ENCODE measurements around the gene XG.
"Not testable (repeated sequence)": the region's sequence is repeated elsewhere in the genome, so short reads cannot be mapped to it uniquely, and the experiment has no call there.

The XG gene, protein sequence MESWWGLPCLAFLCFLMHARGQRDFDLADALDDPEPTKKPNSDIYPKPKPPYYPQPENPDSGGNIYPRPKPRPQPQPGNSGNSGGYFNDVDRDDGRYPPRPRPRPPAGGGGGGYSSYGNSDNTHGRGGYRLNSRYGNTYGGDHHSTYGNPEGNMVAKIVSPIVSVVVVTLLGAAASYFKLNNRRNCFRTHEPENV

DNA sequence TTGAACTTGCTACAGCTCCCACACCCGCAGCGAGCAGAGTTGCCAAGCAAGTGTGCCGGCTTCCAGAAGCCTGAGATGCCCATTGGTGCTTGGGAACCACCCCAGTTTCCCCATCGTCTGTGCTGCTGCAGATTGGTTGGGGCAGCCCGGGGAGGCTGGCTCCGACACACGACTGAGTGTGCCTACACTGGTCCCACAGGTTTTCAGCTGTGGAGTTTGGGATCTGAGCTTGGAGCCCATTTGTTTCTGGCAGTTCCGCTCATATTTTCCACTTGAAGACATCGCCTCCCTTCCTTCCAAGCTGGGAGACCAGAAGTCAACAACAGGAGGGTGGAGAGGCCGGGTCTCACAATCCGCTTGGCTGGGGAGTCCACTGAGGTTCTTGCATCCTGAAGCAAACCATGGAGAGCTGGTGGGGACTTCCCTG is at the start of gene XG:
TSS of gene XG (plus strand) at position 167 of the 427 bp plus-strand sequence. CDS start at position 402, 235 bp downstream.
- not testable (repeated sequence) for DNase-seq

DNA sequence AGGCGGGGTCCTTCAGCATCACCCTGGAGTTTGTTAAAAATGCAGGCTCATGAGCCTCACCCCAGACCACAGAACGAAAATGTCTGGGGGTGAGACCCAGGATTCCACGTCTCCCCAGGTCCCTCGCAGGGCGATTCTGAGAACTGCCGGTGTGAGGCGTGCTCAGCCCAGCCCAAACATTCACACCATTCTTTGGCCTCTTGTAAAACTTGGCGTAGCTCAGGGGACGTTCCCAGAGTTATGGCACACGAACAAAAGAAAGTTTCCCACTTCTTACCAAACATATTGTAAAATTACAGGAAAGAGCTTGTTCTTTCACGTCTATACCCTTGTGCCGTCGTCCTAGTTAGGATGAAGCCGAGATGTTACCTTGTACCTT is 47.9 kb upstream of the XG start:
- DNase-seq, result no peak

- no peak for DNase-seq
Observed at GRCh38 chrX:2705046-2705832, 46.6 kb upstream of the XG start.

- peak; percentile 34 for DNase-seq
Observed at GRCh38 chrX:2707334-2707760, 44.5 kb upstream of the XG start.

- DNase-seq, result no peak
Observed at GRCh38 chrX:2708021-2708420, 43.8 kb upstream of the XG start.

DNA sequence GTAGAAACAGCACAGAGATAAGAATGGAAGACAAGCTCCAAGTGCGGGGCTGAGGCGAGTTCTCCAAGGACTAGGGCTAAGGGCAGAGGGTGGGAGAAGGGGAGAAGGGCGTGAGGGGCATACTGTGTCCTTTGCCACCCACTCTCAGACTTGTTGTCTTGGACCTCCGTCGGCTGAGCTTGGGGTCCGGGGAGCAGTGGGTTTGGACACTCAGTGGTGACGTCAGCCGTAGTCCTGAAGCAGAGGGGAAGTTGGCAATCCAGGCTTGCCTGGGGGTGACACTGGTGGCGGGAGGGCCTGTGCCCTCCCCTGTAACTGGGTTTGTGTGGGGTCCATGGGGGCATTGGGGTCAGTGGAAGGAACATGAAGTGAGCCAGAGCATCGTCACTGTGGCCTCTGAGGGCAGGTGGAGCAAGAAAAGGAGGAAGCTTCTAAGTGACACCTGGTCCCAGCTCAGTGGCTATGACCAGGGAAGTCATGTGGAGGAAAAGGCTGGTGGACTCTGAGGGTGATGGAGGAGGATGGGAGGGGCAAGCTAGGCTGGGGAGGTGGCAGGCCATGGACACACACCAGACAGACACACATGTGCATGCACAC is 43.1 kb upstream of the XG start:
- no peak for DNase-seq

- no peak for DNase-seq
Observed at GRCh38 chrX:2709556-2709955, 42.3 kb upstream of the XG start.

- no peak for DNase-seq
Observed at GRCh38 chrX:2710041-2710840, 41.6 kb upstream of the XG start.

DNA sequence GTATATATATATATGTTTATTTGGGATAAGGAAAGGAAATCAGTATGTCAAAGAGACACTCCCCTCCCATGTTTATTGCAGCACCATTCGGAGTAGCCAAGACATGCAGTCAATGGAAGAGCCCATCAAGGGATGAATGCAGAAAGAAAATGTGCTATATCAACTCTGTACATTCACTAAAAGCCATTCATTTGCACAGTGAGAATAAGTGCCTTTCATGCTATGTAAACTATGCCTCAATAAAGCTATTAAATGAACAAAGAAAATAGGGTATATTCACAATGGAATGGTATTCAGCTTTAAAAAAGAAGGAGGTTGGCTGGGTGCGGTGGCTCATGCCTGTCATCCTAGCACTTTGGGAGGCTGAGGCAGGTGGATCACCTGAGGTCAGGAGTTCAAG is 40.4 kb upstream of the XG start:
- DNase-seq, result no peak

DNA sequence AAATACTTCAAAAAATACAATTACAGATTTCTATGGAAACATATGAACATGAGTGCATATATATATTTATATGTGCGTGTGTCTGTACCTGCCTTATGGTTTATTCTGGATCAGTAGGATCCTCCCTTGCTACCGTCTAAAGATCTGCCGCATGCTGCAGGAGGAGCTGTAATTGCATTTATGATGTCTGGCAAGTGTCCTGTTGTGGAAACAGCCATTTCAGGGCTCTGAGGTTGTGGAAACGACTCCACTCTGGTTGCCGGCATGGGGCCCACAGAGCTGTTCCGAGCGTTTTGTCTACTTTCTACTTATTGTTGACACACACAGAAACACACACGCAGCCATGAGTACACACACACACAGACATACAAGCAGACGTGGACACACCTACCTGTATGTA is 39.4 kb upstream of the XG start:
- DNase-seq, result no peak

DNA sequence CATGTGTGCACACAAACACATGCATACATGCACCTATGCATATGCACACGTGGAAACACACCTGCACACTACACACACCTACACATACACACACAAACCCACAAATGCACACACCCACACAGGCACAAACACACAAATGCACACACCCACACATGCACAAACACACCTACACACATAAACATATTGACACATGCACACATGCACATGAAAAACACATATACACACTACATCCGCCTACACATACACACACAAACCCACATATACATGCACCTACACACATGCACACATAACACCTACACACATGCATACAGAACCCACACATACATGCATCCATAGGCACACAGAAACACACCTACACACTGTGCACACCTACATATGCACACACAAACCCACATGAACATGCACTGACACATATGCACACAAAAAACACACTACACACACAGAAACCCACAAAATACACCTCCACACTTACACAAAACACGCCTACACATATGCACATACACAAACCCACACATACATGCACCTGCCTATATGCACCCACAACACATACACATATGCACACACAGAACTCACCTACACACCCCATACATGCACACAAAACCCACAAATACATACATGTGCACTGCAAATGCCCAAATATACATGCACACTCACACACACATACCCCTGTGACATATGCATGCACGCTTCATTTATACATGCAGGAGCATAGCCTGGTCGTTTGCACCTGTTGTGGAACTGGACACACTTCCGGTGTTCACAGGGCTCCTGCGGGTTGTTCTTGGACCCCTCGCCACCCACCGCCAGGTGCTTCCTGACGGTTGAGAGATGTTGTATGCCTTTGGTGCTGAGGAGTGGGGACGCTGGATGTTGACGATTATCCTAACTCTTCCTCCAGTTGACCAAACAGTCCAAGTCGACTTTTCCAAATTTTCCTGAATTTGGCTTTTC is 38.7 kb upstream of the XG start:
- no peak for DNase-seq

DNA sequence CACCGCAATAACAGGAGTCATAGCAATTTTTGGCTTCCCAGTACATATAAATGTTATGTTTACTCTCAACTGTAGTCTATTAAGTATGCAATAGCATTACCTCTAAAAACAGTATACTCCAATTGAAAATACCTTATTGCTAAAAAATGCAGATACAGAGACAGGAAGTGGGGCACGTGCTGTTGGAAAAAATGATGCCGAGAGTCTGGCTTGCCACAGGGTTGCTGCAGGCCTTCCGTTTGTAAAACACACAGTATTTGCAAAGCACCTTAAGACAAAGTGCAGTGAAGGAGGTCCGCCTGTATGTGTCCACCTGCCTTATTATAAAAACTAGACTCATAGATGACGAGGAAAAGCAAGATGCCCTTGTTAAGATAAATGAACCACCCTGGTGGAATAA is 37.3 kb upstream of the XG start:
- DNase-seq, result no peak

GRCh38 chrX:2715066-2715600 is 36.7 kb upstream of the XG start:
- DNase-seq, result no peak

DNA sequence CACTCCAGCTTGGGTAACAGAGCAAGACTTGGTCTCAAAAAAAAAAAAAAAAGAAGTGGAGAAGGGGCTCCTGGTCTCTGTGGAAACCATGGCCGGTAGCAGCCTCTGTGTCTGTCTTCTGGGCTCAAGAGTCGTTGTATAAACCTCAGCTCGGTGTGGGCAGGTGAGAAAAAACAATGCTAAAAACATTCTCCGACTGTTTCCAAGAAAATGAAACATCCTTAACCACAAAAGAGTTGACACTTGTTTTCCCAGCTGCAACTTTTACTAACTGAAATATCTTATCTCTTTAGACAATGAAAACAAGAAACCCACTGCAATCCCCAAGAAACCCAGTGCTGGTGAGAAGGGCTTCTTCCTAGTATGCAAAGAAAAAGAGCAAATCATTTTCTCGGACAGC is 34.5 kb upstream of the XG start:
- no peak for DNase-seq

GRCh38 chrX:2718821-2719220 is 33.0 kb upstream of the XG start:
- DNase-seq, result no peak

DNA sequence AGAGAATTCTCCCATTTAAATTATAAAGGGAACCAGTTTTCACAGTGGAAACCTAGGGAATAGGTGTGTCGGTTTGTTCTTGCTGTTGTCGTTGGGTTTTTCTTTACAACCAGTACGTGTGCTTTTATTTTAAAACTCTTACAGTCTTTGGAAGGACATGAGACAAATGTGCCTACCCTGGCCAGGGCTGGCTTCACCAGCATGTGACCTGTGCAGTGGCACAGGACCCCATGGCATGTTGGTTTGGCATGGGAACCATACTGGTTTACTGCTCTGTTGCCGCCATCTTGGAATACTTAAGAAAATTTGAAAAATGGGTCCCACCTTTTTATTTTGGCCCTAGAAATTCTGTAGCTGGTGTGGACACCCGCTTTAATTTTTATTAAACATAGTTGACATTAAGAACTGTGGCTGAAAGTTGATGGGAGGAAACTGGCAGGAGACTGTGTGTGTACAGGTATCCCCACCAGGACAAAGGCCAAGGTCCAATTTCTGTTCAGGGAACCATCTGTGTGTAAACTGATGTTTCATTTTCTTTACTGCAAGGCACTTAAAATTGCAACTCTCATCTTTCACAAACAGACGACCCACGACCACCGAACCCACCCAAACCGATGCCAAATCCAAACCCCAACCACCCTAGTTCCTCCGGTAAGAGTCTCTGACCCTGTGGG is 31.9 kb upstream of the XG start:
- no peak for DNase-seq

DNA sequence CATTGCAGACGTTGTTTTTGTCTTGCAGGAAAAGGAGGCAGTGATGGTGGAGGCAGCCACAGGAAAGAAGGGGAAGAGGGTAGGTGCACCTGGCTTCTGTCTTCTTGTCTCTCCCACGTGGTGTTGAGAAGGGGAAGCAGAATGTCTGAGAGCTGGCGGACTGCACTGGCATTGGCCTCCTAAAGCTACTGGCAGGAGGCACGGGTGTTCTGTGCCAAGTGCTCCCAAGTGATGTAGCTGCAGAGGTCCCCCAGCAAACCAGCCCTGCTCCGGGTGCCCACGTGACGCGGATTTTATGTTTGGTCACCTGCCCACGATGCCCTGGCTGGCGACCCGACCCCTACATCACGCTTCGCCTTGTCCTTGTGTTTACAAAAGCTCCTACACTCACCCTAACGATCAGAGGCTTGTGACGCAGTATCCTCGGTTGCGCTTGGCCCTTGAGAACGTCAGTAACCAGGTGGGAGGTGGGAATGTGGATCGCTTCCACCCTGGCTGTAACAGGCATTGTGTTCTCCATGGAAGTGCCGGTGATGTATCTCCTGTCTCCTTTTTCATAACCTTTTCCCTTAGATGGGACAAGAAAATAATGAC is 28.5 kb upstream of the XG start:
- no peak for DNase-seq

DNA sequence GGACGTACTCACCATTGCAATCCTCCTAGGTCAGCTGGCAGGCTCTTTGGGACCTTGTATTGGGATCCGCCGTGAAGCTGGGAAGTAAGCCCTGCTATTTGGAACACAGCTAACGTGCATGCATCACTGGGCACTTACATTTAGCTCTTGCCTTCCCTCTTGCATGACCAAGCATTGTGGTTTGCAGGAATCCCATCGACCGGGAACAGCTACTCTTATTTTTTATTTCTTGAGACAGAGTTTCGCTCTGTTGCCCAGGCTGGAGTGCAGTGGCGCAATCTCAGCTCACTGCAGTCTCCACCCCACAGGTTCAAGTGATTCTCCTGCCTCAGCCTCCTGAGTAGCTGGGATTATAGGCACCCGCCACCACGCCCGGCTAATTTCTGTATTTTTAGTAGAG is 24.6 kb upstream of the XG start:
- DNase-seq, result not testable (repeated sequence)

DNA sequence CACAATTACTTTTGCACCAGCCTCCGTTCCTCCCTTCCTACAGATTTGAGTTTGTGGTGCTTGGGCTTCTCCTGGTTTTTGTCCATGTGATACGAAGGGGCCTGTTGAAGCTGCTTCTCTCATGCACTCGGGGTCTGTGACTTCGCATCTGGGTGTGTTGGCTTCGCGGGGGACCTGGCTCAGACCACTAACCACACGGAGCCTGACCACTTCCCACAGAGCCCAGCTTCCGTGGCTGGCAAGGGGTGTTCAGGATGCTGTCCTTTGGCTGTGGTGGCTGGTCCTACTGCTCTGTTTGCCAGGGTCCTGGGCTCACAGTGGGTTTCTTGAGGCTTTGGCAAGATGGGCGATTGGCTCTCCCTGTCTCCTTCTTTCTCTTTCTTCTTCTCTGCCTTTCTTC is 19.8 kb upstream of the XG start:
- no peak for DNase-seq

- DNase-seq, result no peak
Observed at GRCh38 chrX:2732649-2733048, 19.2 kb upstream of the XG start.

GRCh38 chrX:2733286-2733685 is 18.6 kb upstream of the XG start:
- no peak for DNase-seq
